OCI-LY3 (cell line): Measurements from ENCODE around the gene PIP5K1A.
A peak's percentile ranks its signal among the peaks of the same experiment; 100 is the strongest.
"Not testable (repeated sequence)": the region's sequence is repeated elsewhere in the genome, so short reads cannot be mapped to it uniquely, and the experiment has no call there.

ENCODE experiments used
- H2AFZ ChIP-seq: fragments of 200-600, 300-600 bp; shearing (Covaris generic); 2 replicates; pipeline ENCODE4 v1.6.0; 2014; ENCODE audit warnings: antibody characterized with exemption, low read depth, low read length
- H3K27ac ChIP-seq: fragments of 200-600, 300-600 bp; sonication (generic); 2 replicates; pipeline ENCODE4 v1.5.1; 2014; ENCODE audit warnings: mild to moderate bottlenecking, low read length, moderate library complexity, mixed read lengths
- H3K27me3 ChIP-seq: fragments of 200-600, 300-600 bp; sonication (generic); 2 replicates; pipeline ENCODE4 v1.6.1; 2014; ENCODE audit warnings: low read depth, low read length, mixed read lengths
- H3K36me3 ChIP-seq: fragments of 200-600, 300-600 bp; sonication (generic); replicated peaks from 2 replicates; pipeline ENCODE3; 2014; ENCODE audit warnings: low read depth, low read length, mixed read lengths
- H3K4me1 ChIP-seq: fragments of 300-600, 200-600 bp; sonication (generic); 2 replicates; pipeline ENCODE4 v1.6.1; 2014; ENCODE audit warnings: low read length, mixed read lengths
- H3K4me2 ChIP-seq: fragments of 200-600, 300-600 bp; sonication (generic); 2 replicates; pipeline ENCODE4 v1.6.1; 2014; ENCODE audit warnings: low read length, mixed read lengths
- H3K4me3 ChIP-seq: fragments of 300-600, 200-600 bp; sonication (generic); 2 replicates; pipeline ENCODE4 v1.5.1; 2014; ENCODE audit warnings: antibody characterized with exemption, mild to moderate bottlenecking, low read length, moderate library complexity
- H3K79me2 ChIP-seq: fragments of 300-600, 200-600 bp; shearing (Covaris generic); 2 replicates; pipeline ENCODE4 v1.6.1; 2014; ENCODE audit warnings: mild to moderate bottlenecking, low read length, mixed read lengths
- H3K9ac ChIP-seq: fragments of 300-600, 200-600 bp; shearing (Covaris generic); 2 replicates; pipeline ENCODE4 v1.6.0; 2014; ENCODE audit warnings: mild to moderate bottlenecking, low read length, moderate library complexity
- H3K9me3 ChIP-seq: fragments of 200-600, 300-600 bp; shearing (Covaris generic); 2 replicates; pipeline ENCODE4 v1.6.1; 2014; ENCODE audit warnings: low read length, mixed read lengths; ENCODE audit not compliant: insufficient read depth
- H4K20me1 ChIP-seq: fragments of 200-600, 300-600 bp; sonication (generic); 2 replicates; pipeline ENCODE4 v1.6.1; 2016; ENCODE audit warnings: low read length, mixed read lengths; ENCODE audit not compliant: insufficient read depth
- CTCF ChIP-seq: fragments of 200-600, 300-600 bp; sonication (generic); IDR thresholded peaks from 2 replicates; pipeline ENCODE4 v1.5.1; 2014; ENCODE audit warnings: antibody characterized with exemption, low read length, low read depth
- EZH2phosphoT487 ChIP-seq: fragments of 200-600 bp; shearing (Covaris generic); IDR thresholded peaks from 2 replicates; pipeline ENCODE4 v1.6.1; 2018; ENCODE audit warnings: antibody characterized with exemption, mixed run types, low read depth

PIP5K1A gene

DNA sequence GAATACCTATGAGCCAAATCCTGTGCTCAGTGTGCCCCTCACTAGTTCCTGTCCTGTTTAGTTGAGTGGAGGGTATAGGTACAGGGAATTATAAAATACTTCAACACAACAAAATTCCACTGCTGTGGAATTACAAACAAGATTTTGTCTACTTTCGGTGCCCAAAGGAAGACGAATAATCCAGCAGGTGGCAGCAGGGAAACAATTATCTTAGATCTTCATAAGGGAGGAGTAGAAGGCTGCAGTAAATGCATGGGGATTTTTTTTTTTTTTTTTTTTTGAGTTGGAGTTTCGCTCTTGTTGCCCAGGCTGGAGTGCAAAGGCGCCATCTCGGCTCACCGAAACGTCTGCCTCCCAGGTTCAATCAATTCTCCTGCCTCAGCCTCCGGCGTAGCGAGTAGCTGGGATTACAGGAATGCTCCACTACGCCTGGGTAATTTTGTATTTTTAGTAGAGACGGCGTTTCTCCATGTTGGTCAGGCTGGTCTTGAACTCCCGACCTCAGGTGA, 2.0 kb upstream of the PIP5K1A start:
- H2AFZ ChIP-seq, result peak overlapping the region; percentile 94

DNA sequence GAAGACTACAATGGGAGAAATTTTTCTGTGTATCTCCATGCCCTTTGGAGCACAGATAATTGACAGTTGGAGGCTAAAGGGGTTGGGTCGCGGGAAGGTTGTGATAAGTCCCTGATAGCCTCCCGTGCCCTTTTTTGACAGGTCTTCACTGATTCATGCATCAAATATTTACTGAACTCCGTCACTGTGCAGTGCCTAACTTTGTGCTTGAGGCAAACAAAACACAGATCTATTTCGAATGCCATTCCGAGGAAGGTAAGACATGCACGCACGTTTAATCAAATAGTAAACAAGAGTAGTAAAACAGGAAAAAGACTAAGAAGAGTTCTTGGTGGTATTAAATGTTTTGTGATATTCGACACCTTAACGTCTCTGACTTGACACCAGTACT, 494 bp upstream of the PIP5K1A start:
- H3K79me2 ChIP-seq, result peaks cover 46% of the 10 kb centered on the region
- H3K9ac ChIP-seq, result peak overlapping the region; percentile 97
- H3K27me3 ChIP-seq, result peaks cover 9% of the 10 kb centered on the region
- peaks cover 33% of the 10 kb centered on the region for H3K4me1 ChIP-seq
- peaks cover 25% of the 10 kb centered on the region for H4K20me1 ChIP-seq
- H2AFZ ChIP-seq, result peak overlapping the region; percentile 65
- peak overlapping the region; percentile 90 for H3K4me2 ChIP-seq
- H3K9me3 ChIP-seq, result no peaks in the 10 kb centered on the region
- H3K36me3 ChIP-seq, result peaks cover 16% of the 10 kb centered on the region
- no peak for TF ChIP-seq EZH2phosphoT487
- no peak for TF ChIP-seq CTCF
- peak overlapping the region; percentile 86 for H3K27ac ChIP-seq
- peak overlapping the region; percentile 97 for H3K4me3 ChIP-seq

More for the DNA sequence above, 2.0 kb upstream of the PIP5K1A start:
- Histone ChIP-seq H3K27ac (peak overlapping the region; percentile 28), H3K9me3 (no peaks in the 10 kb centered on the region), H4K20me1 (peaks cover 13% of the 10 kb centered on the region), H3K4me1 (peaks cover 22% of the 10 kb centered on the region), H3K9ac (peak overlapping the region; percentile 74), H3K79me2 (peaks cover 31% of the 10 kb centered on the region), H3K4me2 (peak overlapping the region; percentile 89), H3K27me3 (peaks cover 9% of the 10 kb centered on the region), H3K36me3 (peaks cover 7% of the 10 kb centered on the region), H3K4me3 (peak overlapping the region; percentile 82)
- TF ChIP-seq CTCF, result peak; percentile 77
- TF ChIP-seq EZH2phosphoT487, result no peak

- TF ChIP-seq EZH2phosphoT487, result no peak
- TF ChIP-seq CTCF, result no peak
- H3K27ac ChIP-seq, result peak overlapping the region; percentile 86
- peak overlapping the region; percentile 97 for H3K9ac ChIP-seq
- peaks cover 33% of the 10 kb centered on the region for H3K4me1 ChIP-seq
- H3K27me3 ChIP-seq, result 0 out of 2 replicates have a peak, but pooled peaks cover 2% of the 10 kb centered on the region
- peaks cover 41% of the 10 kb centered on the region for H4K20me1 ChIP-seq
- peaks cover 68% of the 10 kb centered on the region for H3K79me2 ChIP-seq
- no peaks in the 10 kb centered on the region for H3K9me3 ChIP-seq
- peak overlapping the region; percentile 97 for H3K4me3 ChIP-seq
- H3K4me2 ChIP-seq, result peak overlapping the region; percentile 100
- H3K36me3 ChIP-seq, result peaks cover 30% of the 10 kb centered on the region
- H2AFZ ChIP-seq, result no peak overlapping the region
Observed at GRCh38 chr1:151199873-151200581, 1.7 kb downstream of the PIP5K1A start.

DNA sequence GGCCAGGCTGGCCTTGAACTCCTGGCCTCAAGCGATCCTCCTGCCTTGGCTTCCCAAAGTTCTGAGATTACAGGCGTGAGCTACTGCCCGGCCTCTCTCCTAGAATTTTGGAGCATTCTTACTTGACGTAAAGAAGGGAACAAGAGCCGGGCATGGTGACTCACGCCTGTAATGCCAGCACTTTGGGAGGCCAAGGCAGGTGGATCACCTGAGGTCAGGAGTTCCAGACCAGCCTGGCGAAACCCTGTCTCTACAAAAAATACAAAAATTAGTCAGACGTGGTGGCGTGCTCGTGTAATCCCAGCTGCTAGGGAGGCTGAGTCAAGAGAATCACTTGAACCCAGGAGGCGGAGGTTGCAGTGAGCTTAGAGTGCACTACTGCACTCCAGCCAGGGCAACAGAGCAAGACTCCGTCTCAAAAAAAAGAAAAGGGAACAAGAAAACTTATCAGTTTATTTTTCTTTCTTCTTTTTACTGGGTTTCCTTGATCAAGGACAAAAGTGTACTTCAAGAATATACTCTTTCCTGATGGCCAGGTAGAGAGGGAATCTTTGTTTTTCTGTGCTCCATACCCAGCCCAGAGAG, 7.1 kb downstream of the PIP5K1A start:
- H3K9ac ChIP-seq, result not testable (repeated sequence)

More for the DNA sequence above, 7.1 kb downstream of the PIP5K1A start:
- H2AFZ ChIP-seq, H3K27ac ChIP-seq, H3K4me3 ChIP-seq, H3K9me3 ChIP-seq, H3K27me3 ChIP-seq, H3K4me2 ChIP-seq: not testable (repeated sequence)
- Histone ChIP-seq H3K36me3 (peaks cover 50% of the 10 kb centered on the region), H3K4me1 (peaks cover 16% of the 10 kb centered on the region), H3K79me2 (peaks cover 100% of the 10 kb centered on the region), H4K20me1 (peaks cover 46% of the 10 kb centered on the region)
